ENCODE data around the gene SMG1.

Gene SMG1

GRCh38 chr16:18816286-18816685 is 109.9 kb downstream of the SMG1 start:
- DNase-seq (ENCODE audit: low spot score) = no peak
- TF ChIP-seq CTCF (IDR thresholded peaks at IDR 0.05; ENCODE audit: extremely low read depth, missing control alignments) = no peak

- no peak for TF ChIP-seq CTCF (IDR thresholded peaks at IDR 0.05; ENCODE audit: extremely low read depth, missing control alignments)
- no peak for DNase-seq (ENCODE audit: low spot score)
Measured at GRCh38 chr16:18811925-18812324, 114.3 kb downstream of the SMG1 start.

- no peak for TF ChIP-seq CTCF (IDR thresholded peaks at IDR 0.05; ENCODE audit: extremely low read depth, missing control alignments)
- no peak for DNase-seq (ENCODE audit: low spot score)
Measured at GRCh38 chr16:18809165-18809564, 117.0 kb downstream of the SMG1 start.

GRCh38 chr16:18805257-18805773 is 120.9 kb downstream of the SMG1 start:
- no peak for DNase-seq (ENCODE audit: low spot score)
- no peak for TF ChIP-seq CTCF (IDR thresholded peaks at IDR 0.05; ENCODE audit: extremely low read depth, missing control alignments)

GRCh38 chr16:18804540-18804939 is 121.7 kb downstream of the SMG1 start:
- no peak for TF ChIP-seq CTCF (IDR thresholded peaks at IDR 0.05; ENCODE audit: extremely low read depth, missing control alignments)
- DNase-seq (ENCODE audit: low spot score) = no peak

- TF ChIP-seq CTCF (IDR thresholded peaks at IDR 0.05; ENCODE audit: extremely low read depth, missing control alignments) = no peak
- DNase-seq (ENCODE audit: low spot score) = no peak
Measured at GRCh38 chr16:18803569-18804462, 122.4 kb downstream of the SMG1 start.

- DNase-seq (ENCODE audit: low spot score) = no peak
Measured at GRCh38 chr16:18802767-18803343, 123.4 kb downstream of the SMG1 start.

More at GRCh38 chr16:18802767-18803343, 123.4 kb downstream of the SMG1 start:
- TF ChIP-seq CTCF (IDR thresholded peaks at IDR 0.05; ENCODE audit: extremely low read depth, missing control alignments) = no peak
